ENCODE data around the gene POLR1B.

DNA sequence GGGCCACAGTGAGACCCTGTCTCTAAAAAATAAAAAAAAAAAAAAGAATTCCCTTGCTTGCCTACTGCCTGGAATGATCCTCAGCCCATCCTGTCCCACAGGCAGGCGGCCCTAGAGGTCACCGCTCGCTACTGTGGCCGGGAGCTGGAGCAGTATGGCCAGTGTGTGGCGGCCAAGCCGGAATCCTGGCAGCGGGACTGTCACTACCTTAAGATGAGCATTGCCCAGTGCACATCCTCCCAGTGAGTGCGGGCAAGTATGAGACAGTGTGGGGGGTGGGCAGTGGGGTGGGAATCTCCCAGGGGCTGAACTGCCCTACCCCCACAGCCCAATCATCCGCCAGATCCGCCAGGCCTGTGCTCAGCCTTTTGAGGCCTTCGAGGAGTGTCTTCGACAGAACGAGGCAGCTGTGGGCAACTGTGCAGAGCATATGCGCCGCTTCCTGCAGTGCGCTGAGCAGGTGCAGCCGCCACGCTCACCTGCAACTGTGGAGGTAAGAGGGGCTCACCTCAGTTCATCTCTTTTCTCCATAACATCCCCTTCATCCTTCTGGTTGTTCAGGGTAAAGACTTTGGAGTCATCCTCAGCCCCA, 43.7 kb downstream of the POLR1B start:
- no peak for TF ChIP-seq CTCF (IDR thresholded peaks at IDR 0.05)
- no peak for TF ChIP-seq ZFX (IDR thresholded peaks at IDR 0.05; ENCODE audit: borderline replicate concordance)
